OCI-LY1 (cell line): Measurements from ENCODE around the gene CELSR3.

Experiments used
- H2AFZ ChIP-seq: fragments of 200-600 bp; sonication (generic), shearing (Covaris generic); 2 replicates; pipeline ENCODE4 v1.6.0; 2014; ENCODE audit warnings: antibody characterized with exemption, mild to moderate bottlenecking, low read length
- H3F3A ChIP-seq: fragments of 200-600 bp; sonication (generic), shearing (Covaris generic); 2 replicates; pipeline ENCODE4 v1.6.0; 2014; ENCODE audit warnings: mild to moderate bottlenecking, antibody characterized with exemption, low read length, moderate library complexity; ENCODE audit not compliant: insufficient read depth
- H3K27ac ChIP-seq: fragments of 200-600 bp; sonication (generic); 2 replicates; pipeline ENCODE4 v1.5.1; 2014; ENCODE audit warnings: low read length, mixed run types, mild to moderate bottlenecking, low read depth; ENCODE audit not compliant: poor library complexity, severe bottlenecking
- H3K27me3 ChIP-seq: fragments of 200-600 bp; sonication (generic); 2 replicates; pipeline ENCODE4 v1.6.0; 2014; ENCODE audit warnings: antibody characterized with exemption, mild to moderate bottlenecking, low read length, moderate library complexity; ENCODE audit not compliant: insufficient read depth
- H3K36me3 ChIP-seq: fragments of 200-600 bp; sonication (generic); 2 replicates; pipeline ENCODE4 v1.6.1; 2014; ENCODE audit warnings: mild to moderate bottlenecking, antibody characterized with exemption, low read length, moderate library complexity, mixed read lengths; ENCODE audit not compliant: insufficient read depth
- H3K4me1 ChIP-seq: fragments of 200-600 bp; sonication (generic); 2 replicates; pipeline ENCODE4 v1.5.1; 2014; ENCODE audit warnings: mild to moderate bottlenecking, low read length, moderate library complexity; ENCODE audit not compliant: insufficient read depth, severe bottlenecking
- H3K4me2 ChIP-seq: fragments of 200-600 bp; sonication (generic), shearing (Covaris generic); 2 replicates; pipeline ENCODE4 v1.6.1; 2014; ENCODE audit warnings: low read length
- H3K4me3 ChIP-seq: fragments of 200-600 bp; sonication (generic); 2 replicates; pipeline ENCODE4 v1.5.1; 2014; ENCODE audit warnings: low read length, low read depth, mild to moderate bottlenecking, mixed read lengths; ENCODE audit not compliant: poor library complexity, severe bottlenecking
- H3K79me2 ChIP-seq: fragments of 200-600 bp; shearing (Covaris generic); 2 replicates; pipeline ENCODE4 v1.6.1; 2016; ENCODE audit warnings: mixed run types, low read length, mixed read lengths; ENCODE audit not compliant: insufficient read depth
- H3K9ac ChIP-seq: fragments of 200-600 bp; sonication (generic), shearing (Covaris generic); 2 replicates; pipeline ENCODE4 v1.6.1; 2014; ENCODE audit warnings: mild to moderate bottlenecking, low read length, mixed read lengths
- H3K9me2 ChIP-seq: fragments of 200-600 bp; sonication (generic), shearing (Covaris generic); 2 replicates; pipeline ENCODE4 v1.6.1; 2014; ENCODE audit warnings: low read depth, mild to moderate bottlenecking, low read length, mixed read lengths
- H3K9me3 ChIP-seq: fragments of 200-600 bp; shearing (Covaris generic); 2 replicates; pipeline ENCODE4 v1.6.1; 2014; ENCODE audit warnings: low read length, mixed read lengths
- H4K20me1 ChIP-seq: fragments of 200-600 bp; sonication (generic), shearing (Covaris generic); 2 replicates; pipeline ENCODE4 v1.6.0; 2016; ENCODE audit warnings: mild to moderate bottlenecking, low read length; ENCODE audit not compliant: insufficient read depth
- EZH2 ChIP-seq: fragments of 200-600 bp; sonication (generic), shearing (Covaris generic); IDR thresholded peaks from 2 replicates; pipeline ENCODE4 v1.8.0; 2017; ENCODE audit warnings: borderline replicate concordance, mixed run types, mild to moderate bottlenecking, antibody characterized with exemption, low read length, moderate library complexity, mixed read lengths
- TF ChIP-seq, protein P1 (sequence below): fragments of 200-600 bp; sonication (generic), shearing (Covaris generic); IDR thresholded peaks from 2 replicates; pipeline ENCODE4 v1.5.1; 2017; ENCODE audit warnings: mild to moderate bottlenecking, antibody characterized with exemption, low read length, moderate library complexity, mixed read lengths

CELSR3 gene

DNA sequence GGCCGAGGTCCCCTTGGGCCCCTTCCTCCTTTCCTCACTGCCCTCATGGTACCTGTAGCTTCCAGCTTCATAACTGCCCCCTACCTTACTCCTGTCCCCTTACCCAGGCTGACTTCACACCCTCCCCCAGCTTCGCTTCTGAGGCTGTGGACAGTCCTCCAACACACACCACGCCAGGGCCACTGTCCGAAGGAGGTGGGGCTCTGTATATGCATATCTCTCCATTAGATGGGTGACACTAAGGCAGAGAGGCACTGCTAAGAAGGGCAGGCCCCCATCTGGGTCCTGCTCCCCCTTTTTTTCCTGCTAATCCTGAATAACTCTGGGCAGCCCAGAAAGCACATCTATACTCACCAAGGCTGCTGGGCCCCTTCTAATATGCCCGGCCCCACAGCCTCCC lies 66.5 kb downstream of the CELSR3 start:
- Histone ChIP-seq H3K36me3 (peaks cover 39% of the 10 kb centered on the region), H3K4me2 (no peak overlapping the region), H4K20me1 (no peaks in the 10 kb centered on the region), H3K4me1 (no peaks in the 10 kb centered on the region), H3K9me2 (no peaks in the 10 kb centered on the region), H3F3A (no peaks in the 10 kb centered on the region), H3K4me3 (no peak overlapping the region), H3K9ac (no peak overlapping the region), H3K27me3 (peaks cover 22% of the 10 kb centered on the region), H3K79me2 (no peaks in the 10 kb centered on the region), H3K9me3 (no peaks in the 10 kb centered on the region), H3K27ac (no peak overlapping the region), H2AFZ (no peak overlapping the region)
- TF ChIP-seq EZH2, result no peak
- TF ChIP-seq, protein P1, sequence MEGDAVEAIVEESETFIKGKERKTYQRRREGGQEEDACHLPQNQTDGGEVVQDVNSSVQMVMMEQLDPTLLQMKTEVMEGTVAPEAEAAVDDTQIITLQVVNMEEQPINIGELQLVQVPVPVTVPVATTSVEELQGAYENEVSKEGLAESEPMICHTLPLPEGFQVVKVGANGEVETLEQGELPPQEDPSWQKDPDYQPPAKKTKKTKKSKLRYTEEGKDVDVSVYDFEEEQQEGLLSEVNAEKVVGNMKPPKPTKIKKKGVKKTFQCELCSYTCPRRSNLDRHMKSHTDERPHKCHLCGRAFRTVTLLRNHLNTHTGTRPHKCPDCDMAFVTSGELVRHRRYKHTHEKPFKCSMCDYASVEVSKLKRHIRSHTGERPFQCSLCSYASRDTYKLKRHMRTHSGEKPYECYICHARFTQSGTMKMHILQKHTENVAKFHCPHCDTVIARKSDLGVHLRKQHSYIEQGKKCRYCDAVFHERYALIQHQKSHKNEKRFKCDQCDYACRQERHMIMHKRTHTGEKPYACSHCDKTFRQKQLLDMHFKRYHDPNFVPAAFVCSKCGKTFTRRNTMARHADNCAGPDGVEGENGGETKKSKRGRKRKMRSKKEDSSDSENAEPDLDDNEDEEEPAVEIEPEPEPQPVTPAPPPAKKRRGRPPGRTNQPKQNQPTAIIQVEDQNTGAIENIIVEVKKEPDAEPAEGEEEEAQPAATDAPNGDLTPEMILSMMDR, result no peak

- Histone ChIP-seq H3K4me2 (no peak overlapping the region), H3K36me3 (peaks cover 34% of the 10 kb centered on the region), H4K20me1 (no peaks in the 10 kb centered on the region), H3K79me2 (no peaks in the 10 kb centered on the region), H3K27me3 (peaks cover 22% of the 10 kb centered on the region), H3K9me2 (no peaks in the 10 kb centered on the region), H3F3A (no peaks in the 10 kb centered on the region), H2AFZ (no peak overlapping the region), H3K9me3 (no peaks in the 10 kb centered on the region), H3K4me3 (no peak overlapping the region), H3K4me1 (no peaks in the 10 kb centered on the region), H3K9ac (no peak overlapping the region), H3K27ac (no peak overlapping the region)
- TF ChIP-seq, protein P1, result no peak
- TF ChIP-seq EZH2, result no peak
Measured at GRCh38 chr3:48595526-48596121, 67.1 kb downstream of the CELSR3 start.

- Histone ChIP-seq H3F3A (no peaks in the 10 kb centered on the region), H3K4me2 (no peak within 1 kb of the TSS), H3K36me3 (peaks cover 29% of the 10 kb centered on the region), H3K27me3 (peaks cover 22% of the 10 kb centered on the region), H3K4me3 (no peak within 1 kb of the TSS), H2AFZ (no peak within 1 kb of the TSS), H3K9ac (no peak within 1 kb of the TSS), H3K27ac (no peak within 1 kb of the TSS), H4K20me1 (no peaks in the 10 kb centered on the region), H3K9me2 (no peaks in the 10 kb centered on the region), H3K79me2 (no peaks in the 10 kb centered on the region), H3K4me1 (no peaks in the 10 kb centered on the region), H3K9me3 (no peaks in the 10 kb centered on the region)
- TF ChIP-seq, protein P1, result no peak
- TF ChIP-seq EZH2, result no peak
Measured at GRCh38 chr3:48595075-48595525, 67.6 kb downstream of the CELSR3 start, which contains the start of gene COL7A1. TSS of gene COL7A1 (minus strand) at chr3:48595329. CDS start at chr3:48595159, 170 bp downstream.
